Neural progenitor cell (in vitro differentiated cells): Measurements from ENCODE around the gene RSU1. TPM values are rescaled to one million over a fixed set of nuclear protein-coding genes. Genes with fewer than 3 reads are reported as not detected.
A peak's percentile ranks its signal among the peaks of the same experiment; 100 is the strongest.

ENCODE experiments used
- DNase-seq: peaks from one replicate; pipeline ENCODE4 v3.0.0-alpha.2; 2016; ENCODE audit warnings: low spot score
- H2AFZ ChIP-seq: fragments of 200-600 bp; sonication (generic); replicated peaks from 2 replicates; pipeline ENCODE4 v1.6.1; 2016; ENCODE audit warnings: antibody characterized with exemption
- H3F3A ChIP-seq: fragments of 200-600 bp; sonication (generic); 2 replicates; pipeline ENCODE4 v1.6.1; 2016; ENCODE audit warnings: antibody characterized with exemption, low read depth
- H3K27ac ChIP-seq: fragments of 200-600 bp; sonication (generic); 2 replicates; pipeline ENCODE4 v1.5.1; 2016; ENCODE audit warnings: mild to moderate bottlenecking
- H3K27me3 ChIP-seq: fragments of 200-600 bp; sonication (generic); 2 replicates; pipeline ENCODE4 v1.6.1; 2016; ENCODE audit warnings: mild to moderate bottlenecking, moderate library complexity
- H3K36me3 ChIP-seq: fragments of 200-600 bp; sonication (generic); 2 replicates; pipeline ENCODE4 v1.5.1; 2016
- H3K4me1 ChIP-seq: fragments of 200-600 bp; sonication (generic); 2 replicates; pipeline ENCODE4 v1.6.1; 2016; ENCODE audit warnings: mixed run types
- H3K4me2 ChIP-seq: fragments of 200-600 bp; sonication (generic); 2 replicates; pipeline ENCODE4 v1.6.1; 2016
- H3K4me3 ChIP-seq: fragments of 200-600 bp; sonication (generic); 2 replicates; pipeline ENCODE4 v1.5.1; 2016
- H3K79me2 ChIP-seq: fragments of 200-600 bp; sonication (generic); 2 replicates; pipeline ENCODE4 v1.6.1; 2016; ENCODE audit warnings: low read depth
- H3K9ac ChIP-seq: fragments of 200-600 bp; sonication (generic); 2 replicates; pipeline ENCODE4 v1.6.1; 2016
- H3K9me3 ChIP-seq: fragments of 200-600 bp; sonication (generic); 2 replicates; pipeline ENCODE4 v1.5.1; 2016; ENCODE audit warnings: low read depth
- H4K20me1 ChIP-seq: fragments of 200-600 bp; sonication (generic); 2 replicates; pipeline ENCODE4 v1.6.1; 2016; ENCODE audit warnings: low read depth
- H3K27ac Mint-ChIP-seq: 3 replicates; pipeline ENCODE4 v1.8.0; 2021; ENCODE audit warnings: mixed read lengths
- H3K27me3 Mint-ChIP-seq: 2 replicates; pipeline ENCODE4 v1.8.0; 2022; ENCODE audit warnings: low read depth, mild to moderate bottlenecking, inconsistent platforms, moderate library complexity, mixed read lengths; ENCODE audit not compliant: insufficient read depth
- H3K36me3 Mint-ChIP-seq: 3 replicates; pipeline ENCODE4 v1.8.0; 2021; ENCODE audit warnings: mixed read lengths
- H3K4me1 Mint-ChIP-seq: 3 replicates; pipeline ENCODE4 v1.8.0; 2021; ENCODE audit warnings: mixed read lengths
- H3K4me3 Mint-ChIP-seq: 3 replicates; pipeline ENCODE4 v1.8.0; 2021; ENCODE audit warnings: mild to moderate bottlenecking, moderate library complexity, mixed read lengths
- H3K9me3 Mint-ChIP-seq: 3 replicates; pipeline ENCODE4 v1.8.0; 2020; ENCODE audit warnings: mixed read lengths
- CTCF ChIP-seq: fragments of 200-600 bp; sonication (generic); IDR thresholded peaks from 2 replicates; pipeline ENCODE4 v1.5.1; 2017; ENCODE audit warnings: antibody characterized with exemption, mild to moderate bottlenecking
- EZH2 ChIP-seq: fragments of 200-600 bp; sonication (generic); IDR thresholded peaks from 2 replicates; pipeline ENCODE4 v1.6.1; 2017; ENCODE audit warnings: antibody characterized with exemption, mild to moderate bottlenecking, moderate library complexity
- EZH2phosphoT487 ChIP-seq: fragments of 200-600 bp; sonication (generic); IDR thresholded peaks from 2 replicates; pipeline ENCODE4 v1.6.1; 2017; ENCODE audit warnings: antibody characterized with exemption
- total RNA-seq: library from RNA; depleted of rRNA; stranded (reverse); fragments of >200 nt; gene quantifications from 2 replicates; pipeline ENCODE4 v1.2.3, GENCODE V29; 2015; ENCODE audit warnings: low replicate concordance

RSU1 gene
- total RNA-seq, 1 donor from 2014 or later, result 9.6 TPM

GRCh38 chr10:16603308-16603707, 213.9 kb downstream of the RSU1 start:
- Mint-ChIP-seq H3K36me3 (no peaks in the 10 kb centered on the region), H3K4me3 (no peak overlapping the region)
- TF ChIP-seq CTCF (no peak), EZH2 (no peak), EZH2phosphoT487 (no peak)

GRCh38 chr10:16602104-16602775, 215.0 kb downstream of the RSU1 start:
- H3K4me1 Mint-ChIP-seq, result peaks cover 5% of the 10 kb centered on the region

More at GRCh38 chr10:16603308-16603707, 213.9 kb downstream of the RSU1 start:
- no peak overlapping the region for H3K4me3 ChIP-seq
- H3K27ac ChIP-seq, result no peak overlapping the region
- no peak overlapping the region for H2AFZ ChIP-seq
- H3K4me1 ChIP-seq, result no peaks in the 10 kb centered on the region
- no peak overlapping the region for H3K4me2 ChIP-seq
- no peak for DNase-seq
- H3K79me2 ChIP-seq, result no peaks in the 10 kb centered on the region
- H3K9ac ChIP-seq, result no peak overlapping the region
- no peaks in the 10 kb centered on the region for H3K36me3 ChIP-seq
- H4K20me1 ChIP-seq, result no peaks in the 10 kb centered on the region
- H3K27ac Mint-ChIP-seq, result no peak overlapping the region
- peaks cover 4% of the 10 kb centered on the region for H3K27me3 Mint-ChIP-seq
- H3F3A ChIP-seq, result no peaks in the 10 kb centered on the region
- H3K27me3 ChIP-seq, result no peaks in the 10 kb centered on the region
- no peaks in the 10 kb centered on the region for H3K9me3 Mint-ChIP-seq
- no peaks in the 10 kb centered on the region for H3K4me1 Mint-ChIP-seq
- H3K9me3 ChIP-seq, result no peaks in the 10 kb centered on the region

GRCh38 chr10:16599662-16600061, 217.6 kb downstream of the RSU1 start:
- no peaks in the 10 kb centered on the region for H4K20me1 ChIP-seq
- no peaks in the 10 kb centered on the region for H3K36me3 ChIP-seq
- H3K79me2 ChIP-seq, result no peaks in the 10 kb centered on the region
- no peak for TF ChIP-seq EZH2phosphoT487
- no peaks in the 10 kb centered on the region for H3F3A ChIP-seq
- no peaks in the 10 kb centered on the region for H3K9me3 ChIP-seq
- H3K4me3 Mint-ChIP-seq, result no peak overlapping the region
- no peak overlapping the region for H3K27ac Mint-ChIP-seq
- DNase-seq, result no peak
- peaks cover 5% of the 10 kb centered on the region for H3K4me1 Mint-ChIP-seq
- no peaks in the 10 kb centered on the region for H3K36me3 Mint-ChIP-seq
- peaks cover 4% of the 10 kb centered on the region for H3K27me3 Mint-ChIP-seq
- no peak overlapping the region for H3K27ac ChIP-seq
- H3K27me3 ChIP-seq, result no peaks in the 10 kb centered on the region
- no peak overlapping the region for H3K9ac ChIP-seq
- H3K4me3 ChIP-seq, result no peak overlapping the region
- H3K9me3 Mint-ChIP-seq, result no peaks in the 10 kb centered on the region
- no peaks in the 10 kb centered on the region for H3K4me1 ChIP-seq
- no peak overlapping the region for H3K4me2 ChIP-seq
- H2AFZ ChIP-seq, result no peak overlapping the region

More at GRCh38 chr10:16602104-16602775, 215.0 kb downstream of the RSU1 start:
- Histone ChIP-seq H3K27me3 (no peaks in the 10 kb centered on the region), H2AFZ (no peak overlapping the region), H3K9ac (no peak overlapping the region), H3K4me1 (no peaks in the 10 kb centered on the region), H3K36me3 (no peaks in the 10 kb centered on the region), H3K79me2 (no peaks in the 10 kb centered on the region), H3K4me2 (no peak overlapping the region), H3F3A (no peaks in the 10 kb centered on the region), H3K9me3 (no peaks in the 10 kb centered on the region), H3K27ac (no peak overlapping the region), H3K4me3 (no peak overlapping the region), H4K20me1 (no peaks in the 10 kb centered on the region)
- TF ChIP-seq EZH2phosphoT487 (no peak), CTCF (no peak), EZH2 (no peak)
- Mint-ChIP-seq H3K27ac (no peak overlapping the region), H3K9me3 (no peaks in the 10 kb centered on the region), H3K4me3 (no peak overlapping the region), H3K27me3 (peaks cover 4% of the 10 kb centered on the region), H3K36me3 (no peaks in the 10 kb centered on the region)
- no peak for DNase-seq

- no peaks in the 10 kb centered on the region for H3K79me2 ChIP-seq
- no peaks in the 10 kb centered on the region for H3K9me3 ChIP-seq
- TF ChIP-seq CTCF, result no peak
- TF ChIP-seq EZH2phosphoT487, result no peak
- no peak for TF ChIP-seq EZH2
- Mint-ChIP-seq H3K9me3 (no peaks in the 10 kb centered on the region), H3K36me3 (peaks cover 2% of the 10 kb centered on the region), H3K27me3 (peaks cover 4% of the 10 kb centered on the region), H3K4me3 (no peak overlapping the region), H3K4me1 (peaks cover 5% of the 10 kb centered on the region), H3K27ac (no peak overlapping the region)
- H3K9ac ChIP-seq, result no peak overlapping the region
- no peak overlapping the region for H3K4me3 ChIP-seq
- no peaks in the 10 kb centered on the region for H3F3A ChIP-seq
- H3K4me2 ChIP-seq, result no peak overlapping the region
- no peak overlapping the region for H3K27ac ChIP-seq
- H3K4me1 ChIP-seq, result peaks cover 1% of the 10 kb centered on the region
- peak; percentile 50 for DNase-seq
- H4K20me1 ChIP-seq, result no peaks in the 10 kb centered on the region
- no peaks in the 10 kb centered on the region for H3K36me3 ChIP-seq
- H3K27me3 ChIP-seq, result no peaks in the 10 kb centered on the region
- H2AFZ ChIP-seq, result no peak overlapping the region
Measured at GRCh38 chr10:16597656-16598055, 219.6 kb downstream of the RSU1 start.
